ENCODE data around the gene RYR2. TPM values are rescaled to one million over a fixed set of nuclear protein-coding genes. Genes with fewer than 3 reads are reported as not detected.
"Not testable (repeated sequence)": the region's sequence is repeated elsewhere in the genome, so short reads cannot be mapped to it uniquely, and the experiment has no call there.

The RYR2 gene
- total RNA-seq, 4 donors from 2014 or later, result 1.2 to 7.0 (median 2.5) TPM

- in situ Hi-C loops (cut with MboI; ENCODE audit: low pct_ligation_motif_present in 1 of 4, low pct_unique_long_range_greater_than_20kb in 1 of 4, low sequenced_read_pairs in 3 of 4) (no loop called here), intact Hi-C loops (cut with DNase I; ENCODE audit: low total_unique reads) (no loop called here)
- Histone ChIP-seq H3K27ac (no peak overlapping the region), H3K36me3 (no peaks in the 10 kb centered on the region), H3K4me1 (no peaks in the 10 kb centered on the region), H3K4me3 (no peak overlapping the region), H3K27me3 (no peaks in the 10 kb centered on the region), H3K9me3 (no peaks in the 10 kb centered on the region)
- 63 to 76% methylated on average over 3 of the region's 3 CpGs for WGBS, 2 donors (ENCODE audit: low coverage in 1 of 2)
- TF ChIP-seq EP300 (IDR thresholded peaks at IDR 0.05; ENCODE audit: low read depth), result no peak
- TF ChIP-seq POLR2A (IDR thresholded peaks at IDR 0.05), result no peak
- TF ChIP-seq POLR2AphosphoS5 (IDR thresholded peaks at IDR 0.05), result no peak
- TF ChIP-seq CTCF (IDR thresholded peaks at IDR 0.05), result no peak
- no peak for DNase-seq
These were observed 228.4 kb downstream of the RYR2 start for GRCh38 chr1:237270353-237270752.

- 56 to 72% methylated on average over 3 of the region's 3 CpGs for WGBS, 2 donors (ENCODE audit: low coverage in 1 of 2)
- intact Hi-C loops (cut with DNase I; ENCODE audit: low total_unique reads); DNase-seq; H3K27me3 ChIP-seq; H3K9me3 ChIP-seq; H3K36me3 ChIP-seq; H3K27ac ChIP-seq; H3K4me3 ChIP-seq; in situ Hi-C loops (cut with MboI; ENCODE audit: low pct_ligation_motif_present in 1 of 4, low pct_unique_long_range_greater_than_20kb in 1 of 4, low sequenced_read_pairs in 3 of 4); H3K4me1 ChIP-seq: not testable (repeated sequence)
These were observed 236.0 kb downstream of the RYR2 start for GRCh38 chr1:237277994-237278393.

GRCh38 chr1:237279629-237280028 lies 237.6 kb downstream of the RYR2 start:
- 50 to 55% methylated on average over 1 of the region's 1 CpG for WGBS, 2 donors (ENCODE audit: low coverage in 1 of 2)
- no peaks in the 10 kb centered on the region for H3K4me1 ChIP-seq
- no peak overlapping the region for H3K27ac ChIP-seq
- H3K4me3 ChIP-seq, result no peak overlapping the region
- no peak for DNase-seq
- H3K36me3 ChIP-seq, result no peaks in the 10 kb centered on the region
- H3K27me3 ChIP-seq, result no peaks in the 10 kb centered on the region
- no peaks in the 10 kb centered on the region for H3K9me3 ChIP-seq
- in situ Hi-C loops (cut with MboI; ENCODE audit: low pct_ligation_motif_present in 1 of 4, low pct_unique_long_range_greater_than_20kb in 1 of 4, low sequenced_read_pairs in 3 of 4), result no loop called here
- intact Hi-C loops (cut with DNase I; ENCODE audit: low total_unique reads), result no loop called here
- no peak for TF ChIP-seq CTCF (IDR thresholded peaks at IDR 0.05)
- no peak for TF ChIP-seq EP300 (IDR thresholded peaks at IDR 0.05; ENCODE audit: low read depth)
- TF ChIP-seq POLR2AphosphoS5 (IDR thresholded peaks at IDR 0.05), result no peak
- no peak for TF ChIP-seq POLR2A (IDR thresholded peaks at IDR 0.05)

GRCh38 chr1:237281481-237281880 lies 239.5 kb downstream of the RYR2 start:
- no peaks in the 10 kb centered on the region for H3K36me3 ChIP-seq
- 50 to 86% methylated on average over 1 to 2 of the region's 2 CpGs for WGBS, 2 donors (ENCODE audit: low coverage in 1 of 2)
- H3K27me3 ChIP-seq, result no peaks in the 10 kb centered on the region
- TF ChIP-seq CTCF (IDR thresholded peaks at IDR 0.05) (no peak), EP300 (IDR thresholded peaks at IDR 0.05; ENCODE audit: low read depth) (no peak), POLR2AphosphoS5 (IDR thresholded peaks at IDR 0.05) (no peak), POLR2A (IDR thresholded peaks at IDR 0.05) (no peak)
- no peak overlapping the region for H3K27ac ChIP-seq
- no peaks in the 10 kb centered on the region for H3K9me3 ChIP-seq
- in situ Hi-C loops (cut with MboI; ENCODE audit: low pct_ligation_motif_present in 1 of 4, low pct_unique_long_range_greater_than_20kb in 1 of 4, low sequenced_read_pairs in 3 of 4), result no loop called here
- DNase-seq, result no peak
- H3K4me3 ChIP-seq, result no peak overlapping the region
- H3K4me1 ChIP-seq, result no peaks in the 10 kb centered on the region
- intact Hi-C loops (cut with DNase I; ENCODE audit: low total_unique reads), result no loop called here

- TF ChIP-seq POLR2AphosphoS5 (IDR thresholded peaks at IDR 0.05) (no peak), CTCF (IDR thresholded peaks at IDR 0.05) (no peak), EP300 (IDR thresholded peaks at IDR 0.05; ENCODE audit: low read depth) (no peak), POLR2A (IDR thresholded peaks at IDR 0.05) (no peak)
- in situ Hi-C loops (cut with MboI; ENCODE audit: low pct_ligation_motif_present in 1 of 4, low pct_unique_long_range_greater_than_20kb in 1 of 4, low sequenced_read_pairs in 3 of 4), result no loop called here
- WGBS, 2 donors (ENCODE audit: low coverage in 1 of 2), result 34 to 35% methylated on average over 3 of the region's 3 CpGs
- Histone ChIP-seq H3K9me3 (no peaks in the 10 kb centered on the region), H3K27me3 (no peaks in the 10 kb centered on the region), H3K27ac (no peak overlapping the region), H3K4me3 (no peak overlapping the region), H3K36me3 (no peaks in the 10 kb centered on the region), H3K4me1 (no peaks in the 10 kb centered on the region)
- intact Hi-C loops (cut with DNase I; ENCODE audit: low total_unique reads), result no loop called here
- no peak for DNase-seq
These were observed 240.3 kb downstream of the RYR2 start for GRCh38 chr1:237282208-237282783.
